HG03103 (cell line): ENCODE results near the gene MED13L.

ENCODE experiments used
- ATAC-seq: cut with Tn5 transposase; IDR thresholded peaks from one replicate; pipeline ENCODE4 v1.9.1; 2021; ENCODE audit warnings: low read depth; ENCODE audit not compliant: unreplicated experiment

MED13L gene

GRCh38 chr12:116280595-116281290, 3.2 kb upstream of the MED13L start:
- ATAC-seq: no peak

GRCh38 chr12:116278667-116279066, 1.2 kb upstream of the MED13L start:
- ATAC-seq: no peak

- no peak for ATAC-seq
These were observed 760 bp upstream of the MED13L start for GRCh38 chr12:116278279-116278626.

- ATAC-seq: peak; percentile 27
These were observed 634 bp downstream of the MED13L start for GRCh38 chr12:116276652-116277466.

GRCh38 chr12:116274551-116275375, 2.7 kb downstream of the MED13L start:
- ATAC-seq: no peak

- ATAC-seq: no peak
These were observed 3.5 kb downstream of the MED13L start for GRCh38 chr12:116273813-116274550.

- ATAC-seq: no peak
These were observed 9.5 kb downstream of the MED13L start for GRCh38 chr12:116267948-116268347.

GRCh38 chr12:116266631-116267349, 10.7 kb downstream of the MED13L start:
- ATAC-seq: no peak

- no peak for ATAC-seq
These were observed 11.3 kb downstream of the MED13L start for GRCh38 chr12:116266168-116266601.

- no peak for ATAC-seq
These were observed 11.9 kb downstream of the MED13L start for GRCh38 chr12:116265351-116266147.

- no peak for ATAC-seq
These were observed 12.9 kb downstream of the MED13L start for GRCh38 chr12:116264525-116265070.

- ATAC-seq: no peak
These were observed 13.6 kb downstream of the MED13L start for GRCh38 chr12:116263844-116264243.

GRCh38 chr12:116263431-116263830, 14.1 kb downstream of the MED13L start:
- ATAC-seq: no peak

GRCh38 chr12:116262741-116263140, 14.8 kb downstream of the MED13L start:
- no peak for ATAC-seq

- ATAC-seq: no peak
These were observed 15.9 kb downstream of the MED13L start for GRCh38 chr12:116261525-116262100.

GRCh38 chr12:116259800-116260577, 17.5 kb downstream of the MED13L start:
- no peak for ATAC-seq

- no peak for ATAC-seq
These were observed 19.7 kb downstream of the MED13L start for GRCh38 chr12:116257826-116258225.

- ATAC-seq: no peak
These were observed 20.3 kb downstream of the MED13L start for GRCh38 chr12:116257215-116257614.
